ENCODE measurements around the gene TESK2.

GRCh38 chr1:45507195-45507594, 16.2 kb upstream of the TESK2 start:
- no peak for TF ChIP-seq EZH2 (IDR thresholded peaks at IDR 0.05; ENCODE audit: low read depth)
- TF ChIP-seq CTCF (conservative IDR thresholded peaks at IDR 0.05): no peak

Measured in PC-9 (cell line).